Body of pancreas (tissue), 4 donors: ENCODE data around the gene GRK4.

ENCODE experiments used
- POLR2A ChIP-seq, 3 donors: fragments of 450-650 bp; IDR thresholded peaks; one replicate each; pipeline ENCODE4 v1.6.1; 2016; ENCODE audit warnings: antibody characterized with exemption in 3 of 3, mild to moderate bottlenecking in 2 of 3
- TF ChIP-seq, protein P1 (sequence below), 7 experiments: fragments of 450-650 bp in 4 of 7; fragments of 200-600 bp in 3 of 7; sonication (generic) in 3 of 7; IDR thresholded peaks; one replicate each; pipeline ENCODE4 v1.5.1; 2016 to 2019; ENCODE audit warnings: antibody characterized with exemption in 7 of 7

DNA sequence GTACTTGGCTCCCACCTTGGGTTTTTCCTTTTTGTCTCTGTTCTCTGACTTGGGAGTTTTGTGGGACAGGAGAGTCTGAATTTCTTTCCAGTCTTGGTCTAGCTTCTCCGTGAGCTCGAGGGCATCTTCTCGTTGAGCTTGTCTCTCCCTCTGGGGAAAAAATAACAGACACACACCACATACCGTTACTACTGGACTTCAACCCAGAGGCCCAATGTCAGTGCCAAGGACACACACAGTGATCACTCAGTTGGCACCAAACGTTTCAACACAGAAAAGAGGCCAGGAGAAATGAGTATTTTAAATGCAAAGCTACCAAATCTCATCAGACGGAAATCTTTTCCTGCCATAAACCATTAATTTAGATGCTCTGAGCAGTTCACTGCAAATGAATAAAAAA lies 9.9 kb upstream of the GRK4 start:
- no peak for TF ChIP-seq POLR2A (IDR thresholded peaks at IDR 0.05)
- TF ChIP-seq, protein P1, sequence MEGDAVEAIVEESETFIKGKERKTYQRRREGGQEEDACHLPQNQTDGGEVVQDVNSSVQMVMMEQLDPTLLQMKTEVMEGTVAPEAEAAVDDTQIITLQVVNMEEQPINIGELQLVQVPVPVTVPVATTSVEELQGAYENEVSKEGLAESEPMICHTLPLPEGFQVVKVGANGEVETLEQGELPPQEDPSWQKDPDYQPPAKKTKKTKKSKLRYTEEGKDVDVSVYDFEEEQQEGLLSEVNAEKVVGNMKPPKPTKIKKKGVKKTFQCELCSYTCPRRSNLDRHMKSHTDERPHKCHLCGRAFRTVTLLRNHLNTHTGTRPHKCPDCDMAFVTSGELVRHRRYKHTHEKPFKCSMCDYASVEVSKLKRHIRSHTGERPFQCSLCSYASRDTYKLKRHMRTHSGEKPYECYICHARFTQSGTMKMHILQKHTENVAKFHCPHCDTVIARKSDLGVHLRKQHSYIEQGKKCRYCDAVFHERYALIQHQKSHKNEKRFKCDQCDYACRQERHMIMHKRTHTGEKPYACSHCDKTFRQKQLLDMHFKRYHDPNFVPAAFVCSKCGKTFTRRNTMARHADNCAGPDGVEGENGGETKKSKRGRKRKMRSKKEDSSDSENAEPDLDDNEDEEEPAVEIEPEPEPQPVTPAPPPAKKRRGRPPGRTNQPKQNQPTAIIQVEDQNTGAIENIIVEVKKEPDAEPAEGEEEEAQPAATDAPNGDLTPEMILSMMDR (IDR thresholded peaks at IDR 0.05): no peak
